HUES6 (cell line): ENCODE measurements around the gene JOSD2.
"Not testable (repeated sequence)": the region's sequence is repeated elsewhere in the genome, so short reads cannot be mapped to it uniquely, and the experiment has no call there.

ENCODE experiments used
- H3K27ac ChIP-seq: 2 replicates; pipeline ENCODE4 v1.7.0; 2013; ENCODE audit warnings: low read depth, mild to moderate bottlenecking, low read length, inconsistent platforms
- H3K27me3 ChIP-seq: 2 replicates; pipeline ENCODE4 v1.6.1; 2013; ENCODE audit warnings: low read length; ENCODE audit not compliant: control insufficient read depth, insufficient read depth
- H3K36me3 ChIP-seq: 2 replicates; pipeline ENCODE4 v1.6.1; 2013; ENCODE audit warnings: low read length; ENCODE audit not compliant: control insufficient read depth, insufficient read depth
- H3K4me1 ChIP-seq: 2 replicates; pipeline ENCODE4 v1.6.1; 2013; ENCODE audit warnings: low read length; ENCODE audit not compliant: control insufficient read depth, insufficient read depth
- H3K4me3 ChIP-seq: 2 replicates; pipeline ENCODE4 v1.5.1; 2013; ENCODE audit warnings: low read depth, low read length
- H3K9ac ChIP-seq: one replicate; pipeline ENCODE4 v1.6.1; 2013; ENCODE audit warnings: mild to moderate bottlenecking, low read length
- H3K9me3 ChIP-seq: 2 replicates; pipeline ENCODE4 v1.6.1; 2013; ENCODE audit warnings: low read depth, low read length; ENCODE audit not compliant: control insufficient read depth, insufficient read depth

Gene JOSD2

DNA sequence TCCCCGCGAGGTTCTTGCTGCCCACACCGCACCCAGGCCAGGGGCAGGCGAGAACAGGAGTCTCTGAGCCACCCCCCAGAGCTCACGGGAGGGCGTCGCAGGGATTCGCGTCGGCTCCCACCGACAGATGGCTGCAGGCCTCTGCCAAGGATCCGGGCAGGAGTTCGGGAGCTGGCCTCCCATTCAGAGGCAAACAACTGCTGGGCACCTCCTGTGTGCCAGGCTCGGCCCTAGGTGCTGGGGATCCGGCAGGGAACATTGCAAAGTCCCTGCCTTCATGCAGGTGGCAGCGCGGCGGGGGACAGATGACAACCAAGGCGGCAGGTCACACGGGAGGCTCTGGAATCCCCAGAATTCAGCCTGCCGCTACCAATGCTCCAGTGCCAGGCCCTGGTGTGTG, 32.0 kb upstream of the JOSD2 start:
- no peak overlapping the region for H3K9ac ChIP-seq
- H3K4me1 ChIP-seq, result peaks cover 5% of the 10 kb centered on the region; the same call in 1 of the 2 replicates
- H3K4me3 ChIP-seq, result no peak overlapping the region
- H3K9me3 ChIP-seq, result no peaks in the 10 kb centered on the region
- no peaks in the 10 kb centered on the region for H3K27me3 ChIP-seq
- H3K36me3 ChIP-seq, result no peaks in the 10 kb centered on the region
- no peak overlapping the region for H3K27ac ChIP-seq

DNA sequence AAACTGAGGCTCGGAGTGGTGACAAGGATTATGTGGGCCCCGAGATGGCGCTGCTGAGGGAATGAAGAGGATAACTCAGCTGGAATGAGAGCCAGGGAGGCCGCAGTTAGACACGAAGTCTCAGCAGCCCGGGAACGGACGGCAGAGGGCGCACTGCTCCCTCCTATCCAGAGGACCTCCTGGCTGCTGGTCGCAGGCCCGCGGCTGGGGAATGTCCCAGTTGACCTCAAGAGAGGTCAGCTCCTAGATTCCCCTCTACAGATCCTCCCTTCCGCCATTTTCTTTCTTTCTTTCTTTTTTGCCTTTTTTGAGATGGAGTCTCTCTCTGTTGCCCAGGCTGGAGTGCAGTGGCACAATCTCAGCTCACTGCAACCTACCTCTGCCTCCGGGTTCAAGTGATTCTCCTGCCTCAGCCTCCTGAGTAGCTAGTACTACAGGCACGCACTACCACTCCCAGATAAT, 26.8 kb upstream of the JOSD2 start:
- Histone ChIP-seq H3K4me3 (no peak overlapping the region), H3K27ac (no peak overlapping the region), H3K9ac (no peak overlapping the region), H3K9me3 (peaks cover 2% of the 10 kb centered on the region), H3K36me3 (no peaks in the 10 kb centered on the region), H3K27me3 (no peaks in the 10 kb centered on the region), H3K4me1 (peaks cover 5% of the 10 kb centered on the region; the same call in 1 of the 2 replicates)

DNA sequence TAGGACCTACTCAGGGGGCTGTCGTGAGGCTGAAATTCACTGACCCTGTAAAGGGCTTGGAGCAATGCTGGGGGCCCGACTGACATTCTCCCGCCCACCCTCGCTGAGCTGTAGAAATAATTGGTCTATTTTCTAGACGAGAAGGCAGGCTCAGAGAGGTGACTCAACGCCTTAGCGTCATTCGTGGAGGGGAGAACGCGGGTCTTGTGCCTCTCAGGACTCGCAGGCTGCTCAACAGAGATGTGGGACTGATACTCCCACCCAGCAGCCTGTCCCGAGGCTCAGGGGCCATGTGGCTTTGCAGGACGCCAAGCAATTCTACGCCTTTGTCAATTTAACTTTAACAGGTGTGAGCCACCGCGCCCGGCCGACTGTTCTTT, 26.3 kb upstream of the JOSD2 start:
- Histone ChIP-seq H3K27me3 (no peaks in the 10 kb centered on the region), H3K9me3 (peaks cover 7% of the 10 kb centered on the region), H3K27ac (no peak overlapping the region), H3K4me3 (no peak overlapping the region), H3K36me3 (no peaks in the 10 kb centered on the region), H3K9ac (no peak overlapping the region), H3K4me1 (peaks cover 5% of the 10 kb centered on the region; the same call in 1 of the 2 replicates)

DNA sequence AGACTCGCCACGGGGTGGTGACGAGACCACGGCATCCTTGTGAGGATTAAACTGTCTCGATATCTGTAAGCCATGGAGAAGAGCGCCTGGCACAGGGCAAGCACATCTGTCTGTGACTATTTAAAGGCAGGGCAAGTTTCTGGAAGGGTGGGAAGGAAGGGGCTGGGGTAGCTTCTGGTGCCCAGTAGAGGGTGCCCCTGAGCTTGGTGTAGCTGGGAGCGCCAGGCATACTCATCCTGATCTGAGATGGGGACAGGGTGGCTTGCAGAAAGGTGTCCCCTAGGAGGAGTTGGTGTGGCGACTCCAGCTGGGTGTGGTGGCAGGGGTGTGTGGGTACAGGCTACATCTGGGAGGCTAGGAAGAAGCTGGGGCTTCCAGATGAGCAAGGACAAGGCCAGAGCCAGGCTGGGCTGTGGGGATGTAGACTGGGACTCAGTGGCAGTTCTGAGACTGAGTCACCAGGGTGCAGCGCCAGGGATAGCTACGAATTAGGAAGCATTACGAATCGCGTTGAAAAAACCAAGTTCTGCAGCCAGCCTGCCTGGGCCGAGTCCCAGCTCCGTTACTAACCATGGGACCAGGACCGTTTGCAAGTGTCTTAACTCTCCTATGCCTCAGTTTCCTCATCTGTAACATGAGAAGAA, 25.8 kb upstream of the JOSD2 start:
- Histone ChIP-seq H3K9me3 (peaks cover 8% of the 10 kb centered on the region), H3K36me3 (no peaks in the 10 kb centered on the region), H3K4me1 (peaks cover 1% of the 10 kb centered on the region; the same call in 1 of the 2 replicates), H3K4me3 (no peak overlapping the region), H3K9ac (no peak overlapping the region), H3K27ac (no peak overlapping the region), H3K27me3 (no peaks in the 10 kb centered on the region)

DNA sequence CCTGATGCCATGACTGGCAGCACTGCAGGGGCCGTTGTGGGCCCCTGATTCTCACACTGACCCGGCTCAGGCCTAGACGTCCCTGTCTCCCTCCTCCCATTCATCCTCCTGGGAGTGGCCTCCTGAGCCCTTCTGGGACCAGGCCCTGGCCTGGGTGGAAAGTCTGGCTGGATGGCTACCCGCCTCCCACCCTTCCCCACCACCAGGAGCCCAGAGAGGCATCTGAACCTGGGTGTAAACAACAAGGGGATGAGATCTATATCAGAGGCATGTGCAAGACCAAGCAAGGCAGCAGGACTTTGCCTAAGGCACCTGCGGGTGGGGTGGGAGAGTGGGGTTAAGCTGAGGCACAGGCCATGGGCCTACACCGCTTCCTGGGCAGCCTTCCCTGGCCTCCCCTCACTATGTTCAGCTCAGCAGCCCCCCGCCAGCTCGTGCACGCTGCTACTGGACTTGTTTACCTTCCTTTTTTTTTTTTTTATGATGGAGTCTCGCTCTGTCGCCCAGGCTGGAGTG, 24.7 kb upstream of the JOSD2 start:
- Histone ChIP-seq H3K9me3 (peaks cover 8% of the 10 kb centered on the region), H3K27ac (no peak overlapping the region), H3K4me1 (0 out of 2 replicates have a peak, but pooled peaks cover 5% of the 10 kb centered on the region), H3K27me3 (no peaks in the 10 kb centered on the region), H3K9ac (no peak overlapping the region), H3K4me3 (no peak overlapping the region), H3K36me3 (no peaks in the 10 kb centered on the region)

DNA sequence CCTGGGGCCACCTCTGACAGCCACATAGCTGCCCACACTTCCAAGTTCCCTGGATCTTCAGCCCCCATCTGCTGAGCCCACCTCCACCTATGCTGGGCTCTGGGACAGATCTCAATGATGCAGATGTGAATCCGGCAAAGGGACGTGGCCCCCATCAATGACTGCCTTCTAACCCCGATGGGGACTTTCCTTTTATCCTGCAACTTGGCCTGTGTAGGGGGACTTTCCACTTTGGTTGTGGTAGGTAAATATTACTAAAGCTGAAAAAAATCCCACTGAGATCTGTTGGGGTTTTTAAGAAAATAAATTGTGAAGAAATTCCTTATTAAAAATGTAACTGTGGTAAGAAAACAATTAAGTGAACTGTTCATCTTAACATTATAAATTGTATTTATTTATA, 23.5 kb upstream of the JOSD2 start:
- H3K9me3 ChIP-seq, result peaks cover 8% of the 10 kb centered on the region
- H3K9ac ChIP-seq, result no peak overlapping the region
- no peak overlapping the region for H3K4me3 ChIP-seq
- no peaks in the 10 kb centered on the region for H3K36me3 ChIP-seq
- no peaks in the 10 kb centered on the region for H3K27me3 ChIP-seq
- 0 out of 2 replicates have a peak, but pooled peaks cover 5% of the 10 kb centered on the region for H3K4me1 ChIP-seq
- H3K27ac ChIP-seq, result no peak overlapping the region

DNA sequence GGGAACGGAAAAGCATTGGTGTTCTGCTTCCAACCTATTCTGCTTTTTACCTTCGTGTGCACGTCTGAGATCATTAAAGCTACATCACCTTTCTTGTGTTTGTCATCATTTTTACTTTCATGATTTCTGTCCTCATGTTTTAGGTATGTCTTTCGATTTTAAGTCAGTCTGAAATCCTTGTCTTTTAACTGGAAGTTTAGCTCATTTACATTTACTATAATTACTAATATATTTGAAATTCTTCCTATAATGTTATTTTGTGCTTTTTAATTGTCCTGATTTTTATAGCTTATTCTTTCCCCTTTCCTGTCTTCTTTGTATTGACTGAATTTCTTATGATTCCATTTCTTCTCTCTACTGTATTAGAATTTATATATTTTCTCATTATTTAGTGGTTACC, 22.0 kb upstream of the JOSD2 start:
- H3K27me3 ChIP-seq, result no peaks in the 10 kb centered on the region

GRCh38 chr19:50531171-50531612, 20.2 kb upstream of the JOSD2 start:
- Histone ChIP-seq H3K9me3 (peaks cover 8% of the 10 kb centered on the region), H3K9ac (no peak overlapping the region), H3K4me3 (no peak overlapping the region), H3K4me1 (0 out of 2 replicates have a peak, but pooled peaks cover 5% of the 10 kb centered on the region), H3K27me3 (no peaks in the 10 kb centered on the region), H3K36me3 (no peaks in the 10 kb centered on the region), H3K27ac (no peak overlapping the region)

More for the DNA sequence above, 22.0 kb upstream of the JOSD2 start:
- H3K27ac ChIP-seq, result no peak overlapping the region
- H3K9ac ChIP-seq, result no peak overlapping the region
- peaks cover 8% of the 10 kb centered on the region for H3K9me3 ChIP-seq
- H3K4me1 ChIP-seq, result 0 out of 2 replicates have a peak, but pooled peaks cover 5% of the 10 kb centered on the region
- no peaks in the 10 kb centered on the region for H3K36me3 ChIP-seq
- H3K4me3 ChIP-seq, result no peak overlapping the region

DNA sequence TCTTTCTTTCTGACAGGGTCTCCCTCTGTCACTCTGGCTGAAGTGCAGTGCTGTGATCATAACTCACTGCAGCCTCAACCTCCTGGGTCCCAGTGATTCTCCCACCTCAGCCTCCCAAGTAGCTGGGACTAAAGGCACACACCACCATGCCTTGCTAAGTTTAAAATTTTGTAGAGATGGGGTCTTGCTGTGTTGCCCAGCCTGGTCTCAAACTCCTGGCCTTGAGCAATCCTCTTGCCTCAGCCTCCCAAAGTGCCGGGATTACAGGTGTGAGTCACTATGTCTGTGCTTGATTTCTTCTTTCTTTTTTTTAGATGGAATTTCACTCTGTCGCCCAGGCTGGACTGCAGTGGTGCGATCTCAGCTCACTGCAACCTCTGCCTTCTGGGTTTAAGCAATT, 17.1 kb upstream of the JOSD2 start:
- H3K27me3 ChIP-seq, H3K27ac ChIP-seq, H3K36me3 ChIP-seq, H3K4me1 ChIP-seq, H3K9ac ChIP-seq, H3K4me3 ChIP-seq, H3K9me3 ChIP-seq: not testable (repeated sequence)

- Histone ChIP-seq H3K4me1 (no peaks in the 10 kb centered on the region), H3K27me3 (no peaks in the 10 kb centered on the region), H3K27ac (no peak overlapping the region), H3K4me3 (no peak overlapping the region), H3K9me3 (no peaks in the 10 kb centered on the region), H3K36me3 (no peaks in the 10 kb centered on the region), H3K9ac (no peak overlapping the region)
Observed at GRCh38 chr19:50522881-50523280, 11.9 kb upstream of the JOSD2 start.

GRCh38 chr19:50520822-50521465, 10.0 kb upstream of the JOSD2 start:
- H3K27ac ChIP-seq, result no peak overlapping the region
- H3K4me3 ChIP-seq, result no peak overlapping the region
- no peaks in the 10 kb centered on the region for H3K9me3 ChIP-seq
- no peaks in the 10 kb centered on the region for H3K36me3 ChIP-seq
- H3K4me1 ChIP-seq, result no peaks in the 10 kb centered on the region
- H3K9ac ChIP-seq, result no peak overlapping the region
- peaks cover 3% of the 10 kb centered on the region; the same call in 1 of the 2 replicates for H3K27me3 ChIP-seq
